ELF-1 (cell line): ENCODE data around the gene KRTAP2-1.
"Not testable (repeated sequence)": the region's sequence is repeated elsewhere in the genome, so short reads cannot be mapped to it uniquely, and the experiment has no call there.

ENCODE experiments used
- DNase-seq: peaks from one replicate; pipeline ENCODE4 v3.0.0-alpha.2; 2016; ENCODE audit warnings: low read depth, low spot score

The KRTAP2-1 gene

DNA sequence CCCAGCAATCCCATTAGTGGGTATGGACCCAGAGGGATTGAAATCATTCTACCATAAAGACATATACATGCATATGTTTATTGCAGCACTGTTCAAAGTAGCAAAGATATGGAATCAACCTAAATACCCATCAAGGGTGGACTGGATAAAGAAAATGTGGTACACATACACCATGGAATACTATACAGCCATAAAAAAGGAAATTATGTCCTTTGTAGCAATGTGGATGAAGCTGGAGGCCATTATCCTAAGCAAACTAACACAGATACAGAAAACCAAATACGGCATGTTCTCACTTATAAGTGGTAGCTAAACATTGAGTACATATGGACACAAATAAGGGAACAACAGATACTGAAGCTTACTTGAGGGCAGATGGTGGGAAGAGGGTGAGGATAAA, 10.4 kb upstream of the KRTAP2-1 start:
- DNase-seq: no peak

DNA sequence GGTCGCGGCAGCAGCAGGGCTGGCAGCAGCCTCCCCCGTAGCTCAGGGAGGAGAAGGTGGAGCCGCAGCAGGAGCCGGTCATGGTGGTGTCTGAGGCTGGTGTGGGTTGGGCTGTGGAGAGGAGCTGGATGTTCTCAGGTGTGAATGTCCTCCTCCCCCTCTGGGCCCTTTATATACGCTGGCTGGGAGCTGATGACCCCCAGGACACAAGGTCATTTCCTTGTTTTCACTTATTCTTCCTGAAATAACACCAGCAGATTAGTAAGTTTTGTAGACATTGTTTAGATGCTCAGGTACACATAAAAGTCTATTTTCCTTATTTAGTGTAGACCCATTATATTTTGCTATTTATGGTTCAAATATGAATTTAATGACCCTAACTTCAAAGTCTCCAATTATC, 8.0 kb upstream of the KRTAP2-1 start, which contains the start of gene KRTAP2-2:
Gene KRTAP2-2, minus strand, starts transcription at position 101 of the 400 bp plus-strand sequence. Its CDS starts 19 bp downstream, at position 82.
- DNase-seq: not testable (repeated sequence)

DNA sequence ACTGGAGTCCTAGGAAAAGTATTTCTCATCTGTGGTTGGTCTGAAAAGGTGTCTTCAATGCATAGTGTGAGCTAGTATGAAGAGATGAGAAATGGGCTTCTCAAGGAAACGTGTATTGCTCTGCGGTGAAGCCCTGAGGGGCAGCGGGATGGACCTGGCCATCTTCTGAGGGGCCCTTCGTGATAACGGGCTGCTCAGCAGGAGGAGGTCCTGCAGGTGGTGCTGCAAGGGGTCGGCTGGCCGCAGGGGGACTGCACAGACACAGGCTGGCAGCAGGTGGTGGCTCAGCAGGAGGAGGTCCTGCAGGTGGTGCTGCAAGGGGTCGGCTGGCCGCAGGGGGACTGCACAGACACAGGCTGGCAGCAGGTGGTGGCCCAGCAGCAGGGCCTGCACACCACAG, 7.4 kb upstream of the KRTAP2-1 start:
- not testable (repeated sequence) for DNase-seq

DNA sequence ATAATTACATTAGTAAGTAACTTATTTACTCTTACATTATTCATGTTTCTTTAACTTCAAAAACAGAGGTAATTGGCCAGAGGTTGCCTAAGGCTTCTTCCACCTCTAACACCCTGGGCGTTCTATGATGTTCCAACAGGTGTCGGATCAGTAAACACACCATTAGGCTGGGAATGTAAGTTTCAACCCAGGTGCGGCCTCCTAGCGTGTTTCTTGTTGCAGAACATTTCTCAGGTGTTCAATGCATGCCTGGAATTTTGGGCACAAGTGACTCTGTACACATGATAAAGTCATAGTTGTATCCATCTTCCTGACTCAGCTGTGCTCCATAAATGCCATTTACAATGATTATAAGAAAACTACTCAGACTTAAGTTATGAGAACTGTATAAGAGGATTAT, 6.9 kb upstream of the KRTAP2-1 start:
- no peak for DNase-seq

DNA sequence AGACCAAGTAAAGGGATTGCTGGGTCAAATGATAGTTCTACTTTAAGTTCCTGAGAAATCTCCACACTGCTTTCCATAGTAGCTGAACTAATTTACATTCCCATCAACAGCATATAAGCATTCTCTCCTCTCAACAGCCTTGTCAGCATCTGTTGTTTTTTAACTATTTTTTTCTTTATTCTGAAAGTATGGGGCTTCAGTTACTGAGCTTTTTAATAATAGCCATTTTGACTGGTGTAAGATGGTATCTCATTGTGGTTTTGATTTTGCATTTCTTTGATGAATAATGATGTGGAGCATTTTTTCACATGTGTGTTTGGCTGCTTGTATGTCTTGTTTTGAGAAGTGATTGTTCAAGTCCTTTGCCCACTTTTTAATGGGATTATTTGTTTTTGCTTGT, 5.5 kb upstream of the KRTAP2-1 start:
- DNase-seq: no peak

DNA sequence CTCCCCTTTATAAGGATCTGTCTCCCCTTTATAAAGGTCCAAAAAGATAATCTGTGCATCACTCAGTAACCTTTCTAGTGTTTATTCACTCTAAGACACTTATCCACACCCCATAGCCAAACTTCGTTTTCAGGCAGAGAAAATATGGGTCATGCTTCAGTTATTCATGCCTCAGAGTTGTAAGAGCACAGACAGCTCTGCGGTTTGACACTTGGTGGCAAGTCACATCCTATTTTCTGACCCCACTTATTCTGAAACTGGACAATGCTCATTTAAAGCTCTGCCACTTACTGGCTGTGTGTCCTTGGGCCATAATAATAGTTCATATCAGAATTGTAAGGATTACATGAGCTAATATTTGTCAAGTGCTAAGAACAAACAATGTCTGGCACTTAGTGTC, 2.0 kb upstream of the KRTAP2-1 start:
- DNase-seq: no peak

DNA sequence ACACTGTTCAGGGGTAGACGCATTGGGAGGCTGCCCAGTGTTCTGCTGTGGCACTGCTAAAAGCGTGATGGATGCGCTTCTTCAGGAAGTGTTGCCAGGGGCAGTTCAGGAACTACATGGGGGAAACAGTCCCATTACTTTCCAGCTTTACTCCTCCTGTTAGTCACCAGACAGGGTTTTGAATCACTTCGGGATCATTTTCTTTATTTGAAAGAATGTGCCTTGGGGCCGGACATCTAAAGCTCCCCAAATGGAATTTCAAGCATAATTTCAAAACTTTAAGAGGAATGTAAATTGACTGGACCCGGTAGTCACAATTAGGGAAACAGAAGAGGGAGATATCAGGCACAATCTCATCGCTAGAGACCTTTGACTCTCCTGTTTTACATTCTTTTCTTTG, 1.3 kb upstream of the KRTAP2-1 start:
- peak; percentile 71 for DNase-seq

DNA sequence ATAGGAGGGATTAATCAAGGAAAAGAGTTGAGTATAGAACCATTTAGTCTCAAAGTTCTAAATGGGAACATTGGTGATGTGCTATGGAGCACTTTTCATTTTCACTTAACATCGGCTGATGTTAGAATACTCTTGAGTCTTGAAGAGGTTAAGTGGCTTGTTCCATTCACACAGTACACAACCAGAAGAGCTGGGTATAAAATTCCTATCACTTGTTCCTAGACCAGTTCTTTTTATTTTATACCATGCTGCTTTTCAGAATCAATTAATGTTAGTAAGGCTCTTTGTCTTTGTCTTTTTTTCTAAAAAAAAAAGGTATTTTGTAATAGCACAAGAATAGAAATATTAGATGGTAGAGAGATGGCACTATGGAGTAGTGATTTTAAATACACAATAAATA, 4.2 kb downstream of the KRTAP2-1 start:
- no peak for DNase-seq

DNA sequence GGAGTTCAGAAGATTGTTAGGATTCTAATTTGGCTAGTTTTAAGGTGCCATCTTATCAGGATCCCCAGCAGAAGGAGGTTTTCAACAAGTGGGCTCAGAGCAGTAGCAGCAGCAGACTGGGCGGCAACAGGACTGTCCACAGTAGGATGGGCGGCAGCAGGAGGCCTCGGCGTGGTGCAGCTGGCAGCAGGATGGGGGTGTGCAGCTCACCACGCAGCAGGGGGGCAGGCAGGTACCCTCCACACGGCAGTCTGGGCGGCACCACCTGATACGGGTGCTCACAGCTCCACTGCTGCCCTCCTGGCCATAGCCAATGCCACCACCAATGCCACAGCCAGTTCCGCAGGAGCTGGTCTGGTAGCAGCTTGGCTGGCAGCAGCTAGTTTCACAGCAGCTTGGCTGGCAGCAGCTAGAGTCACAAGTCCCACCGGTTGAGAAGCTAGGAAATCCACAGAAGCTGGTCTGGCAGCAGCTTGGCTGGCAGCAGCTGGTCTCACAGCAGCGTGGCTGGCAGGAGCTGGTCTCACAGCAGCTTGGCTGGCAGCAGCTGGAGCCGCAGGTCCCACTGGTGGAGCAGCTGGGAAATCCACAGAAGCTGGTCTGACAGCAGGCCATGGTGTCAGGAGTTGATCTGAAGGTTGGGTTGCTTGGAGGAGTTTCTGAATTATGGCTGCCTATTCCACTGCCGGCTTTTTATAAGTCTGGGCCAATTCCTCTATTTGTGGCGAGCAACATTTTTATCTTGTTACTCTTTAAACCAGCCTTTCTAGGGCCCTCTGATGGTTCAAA, 6.1 kb downstream of the KRTAP2-1 start, which contains the start of gene KRTAP1-1:
Gene KRTAP1-1, minus strand, starts transcription at position 668 of the 789 bp plus-strand sequence. Its CDS starts 53 bp downstream, at position 615.
- not testable (repeated sequence) for DNase-seq

DNA sequence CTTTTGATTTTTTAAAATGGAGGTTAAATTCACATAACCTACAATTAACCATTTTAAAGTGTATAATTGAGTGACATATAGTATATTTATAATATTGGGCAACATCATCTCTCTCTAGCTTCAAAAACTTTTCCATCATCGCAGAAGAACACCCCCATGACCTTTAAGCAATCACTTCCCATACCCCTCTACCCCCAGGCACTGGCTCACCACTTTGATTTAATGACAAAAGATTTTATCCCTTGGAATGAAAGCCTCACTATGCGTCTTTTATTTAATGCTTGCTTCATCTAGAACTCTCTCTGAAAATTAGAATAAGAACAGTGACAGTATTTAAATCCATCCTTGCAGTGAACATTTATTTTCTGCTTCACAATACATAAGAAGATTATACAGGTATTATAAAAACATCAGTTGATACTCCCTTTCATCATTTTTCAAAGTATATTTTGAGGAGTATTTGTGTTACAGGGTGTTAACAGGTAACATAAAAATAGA, 9.2 kb downstream of the KRTAP2-1 start:
- DNase-seq: no peak

DNA sequence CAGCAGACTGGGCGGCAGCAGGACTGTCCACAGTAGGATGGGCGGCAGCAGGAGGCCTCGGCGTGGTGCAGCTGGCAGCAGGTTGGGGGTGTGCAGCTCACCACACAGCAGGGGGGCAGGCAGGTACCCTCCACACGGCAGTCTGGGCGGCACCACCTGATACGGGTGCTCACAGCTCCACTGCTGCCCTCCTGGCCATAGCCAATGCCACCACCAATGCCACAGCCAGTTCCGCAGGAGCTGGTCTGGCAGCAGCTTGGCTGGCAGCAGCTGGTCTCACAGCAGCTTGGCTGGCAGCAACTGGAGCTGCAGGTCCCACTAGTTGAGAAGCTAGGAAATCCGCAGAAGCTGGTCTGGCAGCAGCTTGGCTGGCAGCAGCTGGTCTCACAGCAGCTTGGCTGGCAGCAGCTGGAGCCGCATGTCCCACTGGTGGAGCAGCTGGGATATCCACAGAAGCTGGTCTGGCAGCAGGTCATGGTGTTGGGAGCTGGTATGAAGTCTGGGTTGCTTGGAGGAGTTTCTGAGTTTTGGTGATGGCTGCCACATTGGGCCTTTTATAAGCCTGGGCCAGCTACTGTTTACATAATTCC, 12.7 kb downstream of the KRTAP2-1 start, which contains the start of gene KRTAP1-3:
Gene KRTAP1-3, minus strand, starts transcription at position 529 of the 590 bp plus-strand sequence. Its CDS starts 53 bp downstream, at position 476.
- DNase-seq: not testable (repeated sequence)

DNA sequence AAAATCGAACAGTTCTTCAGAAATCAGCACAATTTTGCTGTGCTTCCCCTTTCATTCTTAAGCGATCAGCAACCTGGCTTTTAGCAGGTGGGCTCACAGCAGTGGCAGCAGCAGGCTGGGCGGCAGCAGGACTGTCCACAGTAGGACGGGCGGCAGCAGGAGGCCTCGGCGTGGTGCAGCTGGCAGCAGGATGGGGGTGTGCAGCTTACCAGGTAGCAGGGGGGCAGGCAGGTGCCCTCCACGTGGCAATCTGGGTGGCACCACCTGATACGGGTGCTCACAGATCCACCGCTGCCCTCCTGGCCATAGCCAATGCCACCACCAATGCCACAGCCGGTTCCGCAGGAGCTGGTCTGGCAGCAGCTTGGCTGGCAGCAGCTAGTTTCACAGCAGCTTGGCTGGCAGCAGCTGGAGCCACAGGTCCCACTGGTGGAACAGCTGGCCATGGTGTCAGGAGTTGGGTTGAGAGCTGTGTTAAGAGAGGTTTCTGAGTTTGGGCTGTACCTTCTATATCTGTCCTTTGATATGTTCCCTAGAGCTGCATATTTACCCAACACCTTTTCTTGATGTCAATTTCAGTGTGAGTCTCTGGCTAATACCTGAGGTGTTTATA, 17.4 kb downstream of the KRTAP2-1 start, which contains the start of gene KRTAP1-4:
Gene KRTAP1-4, minus strand, starts transcription at position 563 of the 613 bp plus-strand sequence. Its CDS starts 117 bp downstream, at position 446.
- DNase-seq: no peak

DNA sequence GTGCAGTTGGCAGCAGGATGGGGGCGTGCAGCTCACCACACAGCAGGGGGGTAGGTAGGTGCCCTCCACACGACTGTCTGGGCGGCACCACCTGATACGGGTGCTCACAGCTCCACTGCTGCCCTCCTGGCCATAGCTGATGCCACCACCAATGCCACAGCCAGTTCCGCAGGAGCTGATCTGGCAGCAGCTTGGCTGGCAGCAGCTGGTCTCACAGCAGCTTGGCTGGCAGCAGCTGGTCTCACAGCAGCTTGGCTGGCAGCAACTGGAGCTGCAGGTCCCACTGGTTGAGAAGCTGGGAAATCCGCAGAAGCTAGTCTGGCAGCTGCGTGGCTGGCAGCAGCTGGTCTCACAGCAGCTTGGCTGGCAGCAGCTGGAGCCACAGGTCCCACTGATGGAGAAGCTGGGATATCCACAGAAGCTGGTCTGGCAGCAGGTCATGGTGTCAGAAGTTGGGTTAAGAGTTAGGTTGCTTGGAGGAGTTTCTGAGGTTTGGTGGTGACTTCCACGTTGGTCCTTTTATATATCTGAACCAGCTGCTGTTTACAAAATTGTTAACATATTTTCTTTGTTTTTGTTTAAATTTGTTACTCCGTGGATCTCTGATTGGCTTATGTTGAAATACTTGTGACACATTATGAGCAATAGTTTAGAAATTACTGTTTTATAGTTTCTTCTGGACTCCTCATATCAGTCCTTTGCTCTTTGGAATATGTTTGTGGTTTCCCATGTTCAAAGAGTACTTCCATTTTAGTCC, 20.2 kb downstream of the KRTAP2-1 start, which contains the start of gene KRTAP1-5:
Gene KRTAP1-5, minus strand, starts transcription at position 494 of the 757 bp plus-strand sequence. Its CDS starts 53 bp downstream, at position 441.
- no peak for DNase-seq

DNA sequence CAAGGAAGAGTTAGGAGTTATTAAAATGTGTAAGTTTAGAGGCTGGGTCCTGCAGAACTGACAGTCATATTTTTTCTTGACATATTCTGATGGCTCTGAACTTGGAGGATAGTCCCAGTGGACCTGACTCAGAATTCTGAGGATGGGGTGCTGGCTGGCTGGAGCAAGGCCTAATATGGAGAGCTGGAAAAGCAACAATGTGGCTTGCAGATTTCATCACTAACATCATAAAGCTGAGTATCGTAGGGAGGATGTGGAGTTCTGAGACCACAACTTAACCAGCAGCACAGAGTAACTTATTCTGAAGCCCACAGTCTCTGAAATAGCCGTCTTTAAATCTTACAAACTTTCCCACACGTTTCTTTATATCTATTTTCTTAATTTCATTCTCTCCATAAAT, 22.4 kb downstream of the KRTAP2-1 start:
- no peak for DNase-seq

DNA sequence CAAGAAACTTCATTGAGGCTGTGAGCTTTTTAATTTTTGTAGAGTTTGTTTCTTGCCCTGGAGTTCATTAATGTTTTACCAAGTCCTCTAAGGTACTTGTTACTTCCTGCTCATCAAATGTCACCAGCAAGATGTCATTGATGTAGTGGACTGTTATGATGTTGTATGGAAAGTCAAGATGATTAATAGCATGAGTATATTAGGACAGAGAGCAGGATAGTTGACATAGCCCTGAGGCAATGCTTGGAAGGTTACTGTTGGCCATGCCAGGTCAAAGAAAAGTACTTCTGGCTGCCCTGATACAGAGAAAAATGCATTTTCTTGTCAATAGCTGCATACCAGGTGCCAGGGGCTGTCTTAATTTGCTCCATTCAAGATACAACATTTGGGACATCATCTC, 26.8 kb downstream of the KRTAP2-1 start:
- DNase-seq: no peak

DNA sequence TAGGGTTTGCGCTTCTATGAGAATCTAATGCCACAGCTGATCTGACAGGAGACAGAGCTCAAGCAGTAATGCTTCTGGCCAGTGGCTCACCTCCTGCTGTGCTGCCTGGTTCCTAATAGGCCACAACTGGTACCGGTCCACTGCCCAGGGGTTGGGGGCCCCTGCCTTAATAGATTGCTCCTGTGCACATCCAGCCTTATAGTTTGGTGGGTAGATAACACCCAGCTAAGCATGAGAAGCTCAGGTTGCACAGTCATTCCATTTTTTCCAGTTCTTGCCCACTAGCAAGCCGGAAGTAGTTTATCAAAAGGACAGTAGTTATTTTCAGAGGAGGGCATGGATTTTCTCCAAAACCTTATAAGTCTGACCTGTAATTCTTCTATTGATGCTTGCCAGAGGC, 27.7 kb downstream of the KRTAP2-1 start:
- DNase-seq: no peak

DNA sequence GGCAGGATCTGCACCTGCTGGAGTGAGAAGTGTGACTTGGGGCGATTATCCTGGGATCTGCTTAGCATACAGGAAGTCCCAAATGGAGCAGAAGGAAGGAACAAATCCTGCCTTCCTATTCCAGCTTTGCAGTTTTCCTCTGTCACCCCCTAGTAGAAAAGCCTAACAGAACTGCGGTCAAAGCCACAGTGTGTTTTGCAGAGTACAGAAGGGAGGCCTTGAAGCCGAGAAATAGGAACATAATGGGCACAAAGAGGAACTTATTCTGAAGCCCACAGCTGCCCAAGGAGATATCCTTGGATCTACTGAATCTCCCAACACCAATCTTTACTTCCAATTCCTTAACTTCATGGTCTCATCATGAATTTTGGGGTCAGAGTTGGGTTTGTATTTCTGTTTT, 28.6 kb downstream of the KRTAP2-1 start:
- DNase-seq: no peak

DNA sequence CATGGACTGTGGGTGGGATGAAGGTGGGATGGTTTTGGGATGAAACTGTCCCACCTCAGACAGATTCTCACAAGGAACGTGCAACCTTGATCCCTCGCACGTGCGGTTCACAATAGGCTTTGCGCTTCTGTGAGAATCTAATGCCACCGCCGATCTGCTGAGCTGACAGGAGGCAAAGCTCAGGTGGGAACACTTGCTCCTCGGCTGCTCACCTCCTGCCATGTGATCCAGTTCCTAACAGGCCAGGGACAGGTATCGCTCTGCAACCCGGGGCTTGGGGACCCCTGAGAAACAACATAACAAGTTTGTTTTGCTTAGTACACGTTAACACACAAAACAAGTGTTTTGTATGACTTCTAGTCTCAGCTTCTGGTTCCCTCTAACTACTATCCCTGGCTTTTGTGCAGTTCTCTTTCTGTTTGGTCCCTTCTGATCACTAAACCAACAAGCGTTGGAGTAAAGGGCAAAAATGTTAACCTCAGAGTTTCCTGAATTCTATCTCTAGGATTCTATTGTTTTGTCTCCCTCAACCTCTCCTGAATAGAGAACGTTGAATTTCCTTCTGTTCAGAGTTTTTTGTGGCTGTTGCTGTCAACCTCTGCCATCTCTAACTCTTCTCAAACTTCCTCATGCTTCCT, 30.4 kb downstream of the KRTAP2-1 start:
- DNase-seq: no peak

DNA sequence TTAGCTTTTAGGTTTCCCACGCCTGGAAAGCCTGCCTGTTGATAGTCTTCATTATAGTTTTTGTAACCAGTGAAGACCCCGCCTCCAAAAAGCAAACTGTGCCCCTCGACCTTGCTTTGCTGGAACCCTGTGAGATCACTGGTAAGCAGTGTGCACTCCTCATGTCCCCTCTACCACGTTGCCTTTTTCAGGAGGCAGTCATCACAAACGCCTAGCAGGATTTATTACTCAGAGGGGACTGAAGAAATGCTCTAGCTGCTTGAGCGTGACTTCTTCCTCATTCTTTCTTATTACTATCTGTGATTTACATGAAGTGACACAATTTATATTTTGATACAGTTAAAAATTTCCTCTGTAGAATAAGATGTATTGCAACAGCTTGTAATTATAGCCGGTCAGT, 31.7 kb downstream of the KRTAP2-1 start:
- no peak for DNase-seq

DNA sequence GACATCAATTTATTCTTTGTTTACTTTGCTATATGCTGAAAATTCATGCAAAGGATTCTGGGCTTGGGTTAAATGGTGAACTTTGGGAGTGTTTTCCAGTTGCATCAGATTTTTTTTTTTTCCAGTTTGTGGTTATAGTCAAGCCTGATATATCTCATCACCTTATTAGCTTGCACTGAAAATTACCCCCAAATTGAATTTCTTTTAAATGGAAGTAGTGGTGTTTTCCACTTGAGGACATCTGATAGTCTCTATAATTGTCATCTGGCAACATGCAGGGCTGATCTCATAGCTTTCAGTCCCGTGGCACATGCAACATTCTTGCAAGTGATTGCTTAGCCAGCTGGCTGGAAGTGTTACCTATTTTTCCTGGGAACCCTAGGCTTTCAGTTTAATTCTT, 33.5 kb downstream of the KRTAP2-1 start:
- no peak for DNase-seq

DNA sequence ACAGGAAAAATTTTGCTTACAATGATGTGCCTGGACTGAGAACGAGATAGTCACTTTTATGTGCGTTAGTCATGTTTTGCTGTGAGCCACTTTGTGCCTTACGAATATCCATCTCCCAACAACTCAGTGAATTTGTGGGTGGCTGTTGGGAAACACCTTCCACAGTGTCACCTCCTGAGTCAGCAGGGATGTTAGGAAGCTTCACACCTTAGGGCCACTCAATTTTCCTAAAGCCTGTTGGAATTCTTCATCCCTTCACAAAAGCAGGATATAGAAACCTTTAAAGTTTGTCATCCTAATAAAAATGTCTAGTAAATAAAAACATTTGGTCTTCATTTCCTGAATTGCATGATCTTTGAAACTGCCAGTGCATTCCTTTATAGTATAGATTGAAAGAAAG, 33.9 kb downstream of the KRTAP2-1 start:
- no peak for DNase-seq
